Measurements from ENCODE around the gene SMARCB1. TPM values are rescaled to one million over a fixed set of nuclear protein-coding genes. Genes with fewer than 3 reads are reported as not detected.

Gene SMARCB1
- total and polyA plus RNA-seq, 2 donors (not counting 3 experiments of a cell fraction or from before 2014, with no cell fraction given): 113 to 148 TPM

GRCh38 chr22:23764899-23765881 lies 21.6 kb upstream of the SMARCB1 start:
- H3K27me3 ChIP-seq (ENCODE audit: control insufficient read depth in 2 of 2, insufficient read depth in 2 of 2, low read length in 2 of 2): no peaks in the 10 kb centered on the region
- no peak overlapping the region for H3K4me2 ChIP-seq (ENCODE audit: insufficient read depth, low read length)
- dilution Hi-C loops (cut with MboI; ENCODE audit: extremely low pct_ligation_motif_present, low sequenced_read_pairs): no loop called here
- TF ChIP-seq FOS (IDR thresholded peaks at IDR 0.05; ENCODE audit: borderline replicate concordance, insufficient read depth, low read length) (no peak), EZH2 (IDR thresholded peaks at IDR 0.05; ENCODE audit: borderline replicate concordance, low read depth, low read length, severe bottlenecking) (no peak), JUN (IDR thresholded peaks at IDR 0.05; ENCODE audit: borderline replicate concordance, insufficient read depth, insufficient read length, low read depth) (no peak)
- no TSS peak for BruUV-seq (replicated peaks)
- no peak overlapping the region for H3K4me3 ChIP-seq (replicated peaks in 1 of 3; ENCODE audit: insufficient read depth in 1 of 3, low read depth in 1 of 3, low read length in 3 of 3)
- H3K36me3 ChIP-seq (ENCODE audit: control insufficient read depth in 2 of 2, extremely low read depth in 1 of 2, insufficient read depth in 2 of 2, low read length in 2 of 2): peaks cover 0 to 3% of the 10 kb centered on the region in 2 experiments
- H3K27ac ChIP-seq (ENCODE audit: insufficient read depth, low read depth, low read length): no peak overlapping the region
- H3K4me1 ChIP-seq (ENCODE audit: control insufficient read depth, extremely low read depth, insufficient read depth, low read length): peaks cover 22% of the 10 kb centered on the region
- no peaks in the 10 kb centered on the region for H3K9me3 ChIP-seq (replicated peaks; ENCODE audit: control insufficient read depth, insufficient read depth, low read length)
- intact Hi-C loops (cut with micrococcal nuclease): loop anchor here (5.0 kb wide), 1 partner anchor 223 kb away; no protein-coding TSS in a partner anchor
- H2AFZ ChIP-seq (ENCODE audit: low read depth, low read length): no peak overlapping the region
- FAIRE-seq: no peak
- no peaks in the 10 kb centered on the region for H3K9me1 ChIP-seq (replicated peaks; ENCODE audit: control insufficient read depth, extremely low read depth, insufficient read depth, low read length)
- ChIA-PET CTCF (interaction anchor here (0.5 to 4.6 kb wide), 5 partner anchors 10 to 137 kb away, joined by 3 to 63 read pairs (median 4); partner anchors contain the start of gene SLC2A11), POLR2A (no interaction called here)
- no peak overlapping the region for H3K9ac ChIP-seq (replicated peaks; ENCODE audit: extremely low read depth, insufficient read depth, low read length)
- H4K20me1 ChIP-seq (replicated peaks; ENCODE audit: control insufficient read depth, extremely low read depth, insufficient read depth, low read length): no peaks in the 10 kb centered on the region
- no peak for DNase-seq (ENCODE audit: low read depth, low spot score)
- H3K79me2 ChIP-seq (ENCODE audit: control insufficient read depth, insufficient read depth, low read length): peaks cover 2% of the 10 kb centered on the region

DNA sequence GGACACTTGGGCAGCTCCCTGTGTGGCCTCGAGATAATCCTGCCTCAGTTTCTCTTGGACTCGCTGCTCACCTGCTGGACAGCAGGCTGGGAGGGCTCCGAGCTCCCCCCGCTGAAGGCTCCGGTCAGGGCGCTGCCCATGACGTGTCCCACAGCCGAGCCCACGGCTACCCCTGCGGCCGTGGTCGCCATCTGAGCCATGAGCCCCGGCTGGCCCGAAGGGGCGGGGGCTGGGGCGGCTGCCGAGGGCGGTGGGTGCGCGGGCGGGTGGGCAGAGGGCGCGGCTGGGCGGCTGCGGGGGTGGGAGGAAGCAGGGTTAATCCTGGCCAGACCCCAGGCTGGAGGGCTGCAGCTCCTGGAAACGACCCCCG lies 19.5 kb upstream of the SMARCB1 start:
- FAIRE-seq: no peak
- dilution Hi-C loops (cut with MboI; ENCODE audit: extremely low pct_ligation_motif_present, low sequenced_read_pairs) (no loop called here), intact Hi-C loops (cut with micrococcal nuclease) (loop anchor here (5.0 kb wide), 1 partner anchor 225 kb away; no protein-coding TSS in a partner anchor)
- TF ChIP-seq MAX (IDR thresholded peaks at IDR 0.05; ENCODE audit: insufficient read depth, insufficient read length): no peak
- TF ChIP-seq POLR2A (IDR thresholded peaks at IDR 0.05; ENCODE audit: low read depth, low read length): no peak
- no peak for TF ChIP-seq FOS (IDR thresholded peaks at IDR 0.05; ENCODE audit: borderline replicate concordance, insufficient read depth, low read length)
- no peak for TF ChIP-seq EZH2 (IDR thresholded peaks at IDR 0.05; ENCODE audit: borderline replicate concordance, low read depth, low read length, severe bottlenecking)
- TF ChIP-seq GATA2 (IDR thresholded peaks at IDR 0.05; ENCODE audit: insufficient read depth, insufficient read length, low read depth, low read length): no peak
- TF ChIP-seq POLR2AphosphoS5 (IDR thresholded peaks at IDR 0.05; ENCODE audit: insufficient read depth, low read depth, low read length): no peak
- no peak for TF ChIP-seq JUN (IDR thresholded peaks at IDR 0.05; ENCODE audit: borderline replicate concordance, insufficient read depth, insufficient read length, low read depth)
- TF ChIP-seq CTCF (IDR thresholded peaks at IDR 0.05; ENCODE audit: extremely low read depth in 1 of 2, insufficient read depth in 1 of 2, low read depth in 1 of 2, low read length in 2 of 2): no peak
- no peak for TF ChIP-seq MYC (IDR thresholded peaks at IDR 0.05; ENCODE audit: low read depth, low read length)
- no TSS peak for BruUV-seq (replicated peaks)
- no peaks in the 10 kb centered on the region for H3K27me3 ChIP-seq (ENCODE audit: control insufficient read depth in 2 of 2, insufficient read depth in 2 of 2, low read length in 2 of 2)
- H3K4me3 ChIP-seq (replicated peaks in 1 of 3; ENCODE audit: insufficient read depth in 1 of 3, low read depth in 1 of 3, low read length in 3 of 3): peak overlapping the region; percentile 47 to 74 (median 55)
- H3K79me2 ChIP-seq (ENCODE audit: control insufficient read depth, insufficient read depth, low read length): peaks cover 2% of the 10 kb centered on the region
- peaks cover 26% of the 10 kb centered on the region for H3K4me1 ChIP-seq (ENCODE audit: control insufficient read depth, extremely low read depth, insufficient read depth, low read length)
- no peak overlapping the region for H3K27ac ChIP-seq (ENCODE audit: insufficient read depth, low read depth, low read length)
- no peaks in the 10 kb centered on the region for H4K20me1 ChIP-seq (replicated peaks; ENCODE audit: control insufficient read depth, extremely low read depth, insufficient read depth, low read length)
- ChIA-PET POLR2A (no interaction called here), CTCF (interaction anchor here (0.7 to 4.6 kb wide), 5 partner anchors 12 to 82 kb away, joined by 3 to 63 read pairs (median 3); no protein-coding TSS in a partner anchor)
- H3K9me1 ChIP-seq (replicated peaks; ENCODE audit: control insufficient read depth, extremely low read depth, insufficient read depth, low read length): no peaks in the 10 kb centered on the region
- DNase-seq (ENCODE audit: low read depth, low spot score): no peak
- peaks cover 0 to 3% of the 10 kb centered on the region in 2 experiments for H3K36me3 ChIP-seq (ENCODE audit: control insufficient read depth in 2 of 2, extremely low read depth in 1 of 2, insufficient read depth in 2 of 2, low read length in 2 of 2)
- no peaks in the 10 kb centered on the region for H3K9me3 ChIP-seq (replicated peaks; ENCODE audit: control insufficient read depth, insufficient read depth, low read length)
- H3K9ac ChIP-seq (replicated peaks; ENCODE audit: extremely low read depth, insufficient read depth, low read length): peak overlapping the region; percentile 38
- H3K4me2 ChIP-seq (ENCODE audit: insufficient read depth, low read length): peak overlapping the region; percentile 94
- H2AFZ ChIP-seq (ENCODE audit: low read depth, low read length): peak overlapping the region; percentile 87

Data from endothelial cell of umbilical vein (primary cell).